Activated CD4-positive, alpha-beta T cell treated with anti-CD3 and anti-CD28 coated beads, Interleukin-2, amount 50 U/mL, for 16 hours (primary cell): ENCODE data around the gene LSM7.
"Not testable (repeated sequence)": the region's sequence is repeated elsewhere in the genome, so short reads cannot be mapped to it uniquely, and the experiment has no call there.

Source experiments
- DNase-seq: peaks from one replicate; pipeline ENCODE4 v3.0.0-alpha.2; 2020

Gene LSM7

DNA sequence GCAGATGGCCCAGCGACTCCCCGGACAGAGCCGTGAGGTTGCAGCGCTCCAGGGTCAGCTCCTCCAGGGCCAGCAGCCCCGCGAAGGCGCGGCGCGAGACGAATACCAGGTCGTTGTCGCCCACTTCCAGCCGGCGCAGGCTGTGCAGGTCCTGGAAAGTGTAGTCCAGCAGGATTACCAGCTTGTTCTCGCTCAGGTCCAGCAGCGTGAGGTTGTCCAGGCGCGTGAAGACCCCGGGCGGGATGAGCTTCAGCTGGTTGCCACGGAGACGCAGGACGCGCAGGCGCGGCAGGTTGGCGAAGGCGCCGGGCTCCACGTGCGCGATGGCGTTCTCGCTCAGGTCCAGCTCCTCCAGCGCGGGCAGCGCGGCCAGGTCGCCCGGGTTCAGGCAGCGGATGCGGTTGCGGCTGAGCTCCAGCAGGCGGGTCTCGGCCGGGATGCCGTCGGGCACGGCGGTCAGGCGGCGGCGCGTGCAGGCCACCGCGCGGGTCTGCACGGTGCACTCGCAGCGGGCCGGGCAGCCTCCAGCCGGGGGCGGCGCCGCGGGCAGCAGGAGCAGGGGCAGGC lies 37.1 kb downstream of the LSM7 start:
- DNase-seq = no peak

- DNase-seq = no peak
Measured at GRCh38 chr19:2290441-2291184, 37.8 kb downstream of the LSM7 start.

DNA sequence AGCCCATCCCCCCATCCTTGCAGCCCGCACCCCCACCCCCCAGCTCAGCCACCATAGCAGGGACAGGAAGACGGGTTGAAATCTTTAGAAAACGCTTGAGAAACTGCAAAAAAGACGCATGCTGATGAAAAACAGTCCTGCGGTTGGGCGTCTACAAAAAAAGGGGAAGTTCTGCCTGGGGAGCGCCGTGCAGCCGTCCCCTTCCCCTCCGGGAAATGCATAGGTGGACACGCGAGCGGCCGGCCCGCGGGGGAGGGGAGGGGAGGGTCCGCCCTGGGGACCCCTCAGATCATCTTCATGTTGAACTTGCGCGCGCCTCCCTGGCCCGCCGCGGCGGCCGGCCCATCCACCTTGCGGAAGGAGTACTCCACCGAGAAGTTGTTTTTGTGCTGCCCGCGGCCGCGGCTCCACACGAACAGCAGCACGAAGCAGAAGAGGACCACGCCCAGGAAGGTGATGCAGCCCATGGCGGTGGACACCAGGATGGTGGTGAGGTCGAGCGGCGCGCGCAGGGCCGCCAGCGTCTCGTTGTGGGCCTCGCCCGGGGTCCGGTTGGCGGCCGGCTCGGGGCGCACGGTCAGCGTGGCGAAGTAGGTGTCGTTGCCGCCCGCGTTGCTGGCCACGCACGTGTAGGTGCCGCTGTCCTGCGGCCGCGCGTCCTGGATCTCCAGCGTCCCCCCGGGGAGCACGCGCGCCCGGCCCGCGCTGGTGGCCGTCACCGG lies 38.5 kb downstream of the LSM7 start:
- DNase-seq = peak; percentile 63

DNA sequence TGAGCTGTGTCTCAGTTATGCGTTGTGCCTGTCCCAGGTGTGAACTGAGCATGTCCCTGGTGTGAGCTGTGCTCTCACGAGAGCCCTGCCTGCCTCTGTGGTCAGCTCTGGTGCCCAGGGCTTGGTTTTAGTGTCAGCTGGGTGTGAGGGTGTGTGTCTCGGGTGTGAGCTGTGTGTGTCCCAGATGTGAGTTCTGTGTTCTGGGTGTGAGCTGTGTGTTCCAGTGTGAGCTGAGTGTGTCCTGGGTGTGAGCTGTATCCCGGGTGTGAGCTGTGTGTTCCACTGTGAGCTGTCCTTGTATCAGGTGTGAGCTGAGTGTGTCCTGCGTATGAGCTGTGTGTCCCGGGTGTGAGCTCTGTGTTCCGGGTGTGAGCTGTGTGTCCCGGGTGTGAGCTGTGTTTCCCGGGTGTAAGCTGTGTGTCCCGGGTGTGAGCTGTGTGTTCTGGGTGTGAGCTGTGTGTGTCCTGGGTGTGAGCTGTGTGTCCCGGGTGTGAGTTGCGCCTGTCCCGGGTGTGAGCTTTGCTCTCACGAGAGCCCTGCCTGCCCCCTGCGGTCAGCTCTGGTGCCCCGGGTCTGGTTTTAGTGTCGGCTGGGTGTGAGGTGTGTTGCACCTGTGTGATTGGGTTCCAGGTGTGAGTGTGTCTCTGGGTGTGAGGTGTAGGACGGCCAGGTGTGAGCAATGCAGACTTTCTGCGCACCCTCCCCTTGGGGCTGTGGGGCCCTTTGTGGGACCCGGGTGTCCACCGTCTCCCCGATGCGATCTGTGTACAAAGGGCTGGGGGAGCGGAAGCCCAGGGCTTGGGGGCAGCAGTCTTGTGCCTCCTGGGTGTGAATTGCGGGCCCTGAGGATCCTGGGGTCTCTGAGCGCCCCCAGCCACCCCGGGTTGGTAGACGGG lies 39.3 kb downstream of the LSM7 start:
- no peak for DNase-seq

- DNase-seq = no peak
Measured at GRCh38 chr19:2288338-2288817, 40.0 kb downstream of the LSM7 start.

DNA sequence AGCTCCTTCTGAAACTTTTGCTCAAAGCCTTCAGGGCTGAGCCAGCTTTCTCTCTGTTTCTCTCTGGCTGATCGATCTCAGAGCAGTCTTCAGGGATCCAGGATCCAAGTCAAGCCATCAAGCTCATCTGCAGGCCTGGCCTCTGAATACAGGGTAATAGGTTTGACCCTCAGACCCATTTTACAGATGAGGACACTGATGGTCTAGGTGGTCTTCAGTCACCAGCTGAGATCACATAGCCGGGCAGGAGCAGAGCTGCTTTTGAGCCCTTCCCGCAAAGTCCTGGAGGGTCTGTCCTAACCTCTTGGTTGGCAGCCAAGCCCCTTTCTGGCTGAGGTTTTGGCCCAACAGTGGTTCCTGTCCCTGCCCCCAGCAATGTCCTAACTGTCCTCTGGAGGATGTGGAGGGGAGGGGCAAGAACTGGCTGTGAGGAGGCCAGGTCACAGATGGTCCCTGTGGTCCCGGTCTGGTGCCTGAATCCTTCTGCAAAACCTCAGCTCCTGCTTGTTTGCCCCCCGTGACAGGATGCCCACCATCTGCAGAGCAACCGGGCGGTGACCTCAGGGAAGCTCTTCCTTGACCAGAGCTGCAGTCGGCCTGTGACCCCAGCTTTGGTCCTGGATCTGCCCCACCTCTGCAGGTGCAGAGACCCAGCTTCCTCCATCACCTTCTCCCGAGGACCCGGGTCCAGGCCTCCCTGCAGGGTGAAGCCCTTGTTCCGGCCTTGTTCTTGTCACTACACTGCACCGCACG lies 40.6 kb downstream of the LSM7 start:
- DNase-seq = no peak

GRCh38 chr19:2286402-2287140 lies 41.8 kb downstream of the LSM7 start:
- DNase-seq = no peak

- DNase-seq = no peak
Measured at GRCh38 chr19:2283835-2284507, 44.4 kb downstream of the LSM7 start.

DNA sequence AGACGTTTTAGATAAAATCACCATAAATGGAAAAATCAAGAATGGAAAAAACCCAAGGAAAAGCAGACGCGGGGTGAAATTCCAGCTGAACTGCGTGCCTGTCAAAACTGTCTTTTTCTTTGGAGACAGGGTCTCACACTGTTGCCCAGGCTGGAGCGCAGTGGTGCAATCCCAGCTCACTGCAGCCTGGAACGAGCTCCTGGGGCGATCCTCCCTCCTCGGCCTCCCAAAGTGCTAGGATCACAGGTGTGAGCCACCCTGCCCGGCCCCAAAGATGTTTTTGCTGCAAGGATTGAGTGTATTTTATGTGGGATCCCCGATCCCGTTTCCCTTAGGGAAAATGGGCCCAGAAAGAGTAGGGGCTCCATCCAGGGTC lies 45.5 kb downstream of the LSM7 start:
- DNase-seq = no peak

- DNase-seq = no peak
Measured at GRCh38 chr19:2282062-2282861, 46.1 kb downstream of the LSM7 start, which contains the start of gene PEAK3. Gene PEAK3, minus strand, starts transcription at chr19:2282175. Its CDS starts 1,244 bp downstream, at chr19:2280931.

GRCh38 chr19:2281265-2282061 lies 46.9 kb downstream of the LSM7 start:
- DNase-seq = not testable (repeated sequence)

GRCh38 chr19:2280633-2281264 lies 47.6 kb downstream of the LSM7 start:
- DNase-seq = no peak

DNA sequence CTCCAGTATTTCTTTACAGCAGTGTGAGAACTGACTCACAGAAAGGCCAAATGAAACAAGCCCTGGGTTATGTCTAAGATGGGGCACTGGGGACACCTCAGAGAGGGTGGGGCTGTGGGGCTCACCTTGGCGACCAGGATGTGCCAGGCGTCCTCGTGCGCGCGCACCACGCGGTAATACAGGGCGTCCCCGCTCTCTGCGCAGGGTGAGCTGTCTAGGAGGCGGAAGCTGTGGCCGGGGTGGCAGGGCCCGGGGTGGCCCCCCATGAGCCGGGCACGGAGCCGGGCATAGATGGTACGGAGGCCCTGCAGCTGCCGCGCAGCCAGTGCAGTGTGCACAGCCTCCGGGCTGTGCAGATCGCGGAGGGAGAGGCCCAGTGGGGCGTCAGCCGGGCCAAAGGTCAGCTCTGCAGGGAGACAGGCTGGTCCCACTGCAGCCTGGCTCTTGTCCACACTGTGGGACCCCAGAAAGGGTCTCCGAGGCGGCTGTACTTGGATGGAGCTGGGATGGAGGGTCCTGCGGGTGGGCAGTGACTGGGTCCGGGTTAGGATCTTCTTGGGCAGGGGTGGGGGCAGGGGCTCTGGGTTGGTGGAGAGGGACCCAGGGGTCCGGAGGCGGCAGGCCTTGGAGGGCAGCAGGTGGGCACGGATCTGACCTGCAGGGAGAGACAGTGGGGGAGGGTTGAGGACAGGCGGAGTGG lies 49.8 kb downstream of the LSM7 start:
- DNase-seq = no peak

- DNase-seq = no peak
Measured at GRCh38 chr19:2277138-2277537, 51.2 kb downstream of the LSM7 start.

GRCh38 chr19:2276429-2276986 lies 51.9 kb downstream of the LSM7 start:
- no peak for DNase-seq

DNA sequence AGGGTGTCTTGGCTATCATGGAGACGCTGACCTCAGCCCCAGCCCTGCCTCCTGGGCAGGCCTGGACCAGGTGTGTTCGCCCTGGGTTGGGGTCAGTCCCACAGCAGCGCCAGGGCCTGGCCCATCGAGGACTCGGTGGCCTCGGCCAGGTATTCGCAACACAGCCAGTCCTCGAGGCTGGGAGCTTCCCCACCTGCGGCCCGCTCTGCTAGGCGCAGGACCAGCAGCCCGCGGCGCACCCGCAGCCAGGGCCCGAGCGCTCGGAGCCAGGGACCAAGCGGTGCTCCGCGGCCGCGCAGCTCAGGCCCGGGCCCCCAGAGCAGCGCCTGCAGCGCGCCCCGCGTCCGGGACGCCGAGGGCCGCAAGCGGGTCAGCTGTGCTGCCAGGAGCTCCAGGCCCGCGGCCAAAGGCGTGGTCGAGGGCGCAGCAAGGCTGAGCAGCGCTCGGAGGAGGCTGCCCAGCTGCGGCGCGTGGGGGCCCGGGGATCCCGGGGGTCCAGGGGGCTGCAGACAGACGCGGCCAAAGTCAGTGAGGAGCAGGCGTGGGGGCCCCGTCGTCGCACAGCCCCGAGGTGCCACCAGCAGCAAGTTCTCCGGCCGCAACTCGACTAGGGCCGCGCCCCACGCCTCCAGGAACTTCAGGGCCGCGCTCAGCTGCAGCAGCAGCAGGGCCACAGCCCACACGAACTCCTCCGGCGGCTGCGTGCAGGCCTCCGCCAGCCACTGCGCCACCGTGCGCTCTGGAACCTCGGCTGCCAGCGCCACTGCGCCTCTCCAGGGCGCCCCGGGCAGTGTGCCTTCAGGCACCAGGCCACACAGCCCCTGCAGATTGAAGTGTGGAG lies 52.6 kb downstream of the LSM7 start:
- no peak for DNase-seq
